K562 (cell line): ENCODE results near the gene MGP.

Source experiments
- CEBPB ChIP-seq: fragments of 450-650 bp; IDR thresholded peaks from 2 replicates; pipeline ENCODE4 v1.6.1; 2016; ENCODE audit warnings: missing genetic modification characterization, missing compliant biosample characterization
- CLOCK ChIP-seq: fragments of 250-450 bp; sonication (Bioruptor Pico); IDR thresholded peaks from 2 replicates; pipeline ENCODE4 v1.4.0; 2020; ENCODE audit warnings: mild to moderate bottlenecking, moderate library complexity, borderline replicate concordance
- ETV6 ChIP-seq, 3 experiments: fragments of 150-350 bp in 1 of 3; sonication (generic) in 1 of 3; formaldehyde crosslinking in 1 of 3; IDR thresholded peaks; 2 replicates each; pipeline versions ENCODE4 v1.6.1 to v1.8.0; 2014 to 2022; ENCODE audit warnings: borderline replicate concordance in 2 of 3, low read depth in 2 of 3, antibody characterized with exemption in 1 of 3, low read length in 1 of 3, mild to moderate bottlenecking in 1 of 3, missing genetic modification reagents in 1 of 3
- POLR2A ChIP-seq: fragments of 450-650 bp; conservative IDR thresholded peaks from 2 replicates; pipeline ENCODE4 v1.6.1; 2016
- RCOR1 ChIP-seq, 2 experiments: IDR thresholded peaks; 2 replicates each; pipeline ENCODE4 v1.6.1; 2012; ENCODE audit warnings: low read depth in 2 of 2, low read length in 2 of 2, borderline replicate concordance in 1 of 2, improper control_type of control experiment in 1 of 2
- SRSF7 ChIP-seq: fragments of 200-400 bp; formaldehyde crosslinking; optimal IDR thresholded peaks from 2 replicates; pipeline ENCODE3; 2017; ENCODE audit warnings: mild to moderate bottlenecking, low read depth, low read length
- UBTF ChIP-seq, 2 experiments: IDR thresholded peaks; 2 replicates each; pipeline ENCODE4 v1.6.1; 2012; ENCODE audit warnings: improper control_type of control experiment in 2 of 2, low read depth in 2 of 2, low read length in 2 of 2, borderline replicate concordance in 1 of 2
- USF1 ChIP-seq: sonication (generic); formaldehyde crosslinking; IDR thresholded peaks from 2 replicates; pipeline ENCODE4 v1.9.0; 2022; ENCODE audit warnings: mild to moderate bottlenecking, missing genetic modification reagents

GRCh38 chr12:14915736-14916135 is 30.1 kb upstream of the MGP start:
- no peak for TF ChIP-seq UBTF (IDR thresholded peaks at IDR 0.05; ENCODE audit: borderline replicate concordance in 1 of 2, low read depth in 2 of 2, low read length in 2 of 2)
- no peak for TF ChIP-seq CLOCK (CRISPR knock-in tag)
- TF ChIP-seq RCOR1 (IDR thresholded peaks at IDR 0.05; ENCODE audit: borderline replicate concordance in 1 of 2, low read depth in 2 of 2, low read length in 2 of 2), result no peak
- TF ChIP-seq USF1, result no peak
- TF ChIP-seq CEBPB, result no peak
- TF ChIP-seq ETV6 (IDR thresholded peaks at IDR 0.05; ENCODE audit: borderline replicate concordance in 1 of 2, low read depth in 2 of 2, low read length in 1 of 2), result no peak
- TF ChIP-seq ETV6 (CRISPR knock-in tag; IDR thresholded peaks at IDR 0.05; ENCODE audit: borderline replicate concordance), result no peak
- TF ChIP-seq SRSF7, result no peak
- TF ChIP-seq POLR2A, result no peak
